C1 segment of cervical spinal cord (tissue), 14 donors: ENCODE data around the gene ZNF705A.
"Not testable (repeated sequence)": the region's sequence is repeated elsewhere in the genome, so short reads cannot be mapped to it uniquely, and the experiment has no call there.

ENCODE experiments used
- DNase-seq, 14 donors: peaks; one replicate each; lab custom pipeline; 2025; lab: John Stamatoyannopoulos, UW

Gene ZNF705A

GRCh38 chr12:8156845-8157244, at the start of gene ZNF705A:
TSS of gene ZNF705A (plus strand) at chr12:8157015. CDS start at chr12:8172626, 15,611 bp downstream.
- DNase-seq: no peak

- DNase-seq: peak in 12 of 14 donors; percentile 5 to 63 (median 30)
These were observed 47.9 kb upstream of the ZNF705A start for GRCh38 chr12:8108808-8109398.

GRCh38 chr12:8113117-8113516, 43.7 kb upstream of the ZNF705A start:
- not testable (repeated sequence) for DNase-seq

GRCh38 chr12:8120072-8120713, 36.6 kb upstream of the ZNF705A start:
- DNase-seq: no peak

- no peak for DNase-seq
These were observed 33.5 kb upstream of the ZNF705A start, which contains the start of gene CLEC4A for GRCh38 chr12:8123124-8123912. TSS of gene CLEC4A (plus strand) at chr12:8123617. CDS start at chr12:8123879, 262 bp downstream.

GRCh38 chr12:8127138-8127537, 29.7 kb upstream of the ZNF705A start:
- DNase-seq: no peak

GRCh38 chr12:8133636-8134397, 23.0 kb upstream of the ZNF705A start:
- DNase-seq: not testable (repeated sequence)

- DNase-seq: not testable (repeated sequence)
These were observed 22.4 kb upstream of the ZNF705A start for GRCh38 chr12:8134398-8134930.

- not testable (repeated sequence) for DNase-seq
These were observed 15.2 kb upstream of the ZNF705A start for GRCh38 chr12:8141647-8142046.

- no peak for DNase-seq
These were observed 13.6 kb upstream of the ZNF705A start for GRCh38 chr12:8143261-8143660.

- peak in 13 of 14 donors; percentile 24 to 83 (median 64) for DNase-seq
These were observed 10.9 kb upstream of the ZNF705A start for GRCh38 chr12:8145754-8146441.

GRCh38 chr12:8146442-8146771, 10.4 kb upstream of the ZNF705A start:
- DNase-seq: peak in 1 of 14 donors; percentile 52

- no peak for DNase-seq
These were observed 2.3 kb upstream of the ZNF705A start for GRCh38 chr12:8154526-8154925.

GRCh38 chr12:8156416-8156815, 399 bp upstream of the ZNF705A start:
- no peak for DNase-seq

GRCh38 chr12:8157484-8158198, 826 bp downstream of the ZNF705A start:
- DNase-seq: no peak

- DNase-seq: not testable (repeated sequence)
These were observed 16.1 kb downstream of the ZNF705A start for GRCh38 chr12:8172911-8173310.

- peak in 13 of 14 donors; percentile 30 to 87 (median 70) for DNase-seq
These were observed 23.3 kb downstream of the ZNF705A start for GRCh38 chr12:8179989-8180585.

- DNase-seq: peak in 2 of 14 donors; percentile 1 to 41
These were observed 24.5 kb downstream of the ZNF705A start for GRCh38 chr12:8181271-8181670.

GRCh38 chr12:8182923-8183322, 26.1 kb downstream of the ZNF705A start:
- not testable (repeated sequence) for DNase-seq

- DNase-seq: not testable (repeated sequence)
These were observed 26.5 kb downstream of the ZNF705A start for GRCh38 chr12:8183346-8183745.
